SJCRH30 (cell line): ENCODE measurements around the gene SSX2IP. TPM values are rescaled to one million over a fixed set of nuclear protein-coding genes. Genes with fewer than 3 reads are reported as not detected.
"Not testable (repeated sequence)": the region's sequence is repeated elsewhere in the genome, so short reads cannot be mapped to it uniquely, and the experiment has no call there.

Experiments
- DNase-seq, 2 experiments: peaks; one replicate each; pipeline ENCODE4 v3.0.0-alpha.2; 2015 to 2020
- H3K27ac ChIP-seq: fragments of 250-450 bp; sonication (Bioruptor Pico); 2 replicates; pipeline ENCODE4 v1.5.1; 2020; ENCODE audit warnings: mild to moderate bottlenecking, moderate library complexity
- H3K27me3 ChIP-seq: fragments of 250-450 bp; sonication (Bioruptor Pico); 2 replicates; pipeline ENCODE4 v1.5.1; 2020; ENCODE audit warnings: mild to moderate bottlenecking, moderate library complexity
- H3K36me3 ChIP-seq: fragments of 250-450 bp; sonication (Bioruptor Pico); 2 replicates; pipeline ENCODE4 v1.5.1; 2020; ENCODE audit warnings: mild to moderate bottlenecking, moderate library complexity
- H3K4me1 ChIP-seq: fragments of 250-450 bp; sonication (Bioruptor Pico); 2 replicates; pipeline ENCODE4 v1.5.1; 2020; ENCODE audit warnings: mild to moderate bottlenecking, moderate library complexity
- H3K4me3 ChIP-seq: fragments of 250-450 bp; sonication (Bioruptor Pico); 2 replicates; pipeline ENCODE4 v1.5.1; 2020; ENCODE audit warnings: mild to moderate bottlenecking, moderate library complexity
- H3K9me3 ChIP-seq: fragments of 250-450 bp; sonication (Bioruptor Pico); replicated peaks from 2 replicates; pipeline ENCODE4 v1.5.1; 2020; ENCODE audit warnings: mild to moderate bottlenecking, moderate library complexity
- total RNA-seq: library from RNA; depleted of rRNA; stranded (reverse); fragments of >200 nt; shearing (Covaris generic); gene quantifications from 2 replicates; pipeline ENCODE4 v1.2.3, GENCODE V29; 2014; rRNA removed

SSX2IP gene, protein sequence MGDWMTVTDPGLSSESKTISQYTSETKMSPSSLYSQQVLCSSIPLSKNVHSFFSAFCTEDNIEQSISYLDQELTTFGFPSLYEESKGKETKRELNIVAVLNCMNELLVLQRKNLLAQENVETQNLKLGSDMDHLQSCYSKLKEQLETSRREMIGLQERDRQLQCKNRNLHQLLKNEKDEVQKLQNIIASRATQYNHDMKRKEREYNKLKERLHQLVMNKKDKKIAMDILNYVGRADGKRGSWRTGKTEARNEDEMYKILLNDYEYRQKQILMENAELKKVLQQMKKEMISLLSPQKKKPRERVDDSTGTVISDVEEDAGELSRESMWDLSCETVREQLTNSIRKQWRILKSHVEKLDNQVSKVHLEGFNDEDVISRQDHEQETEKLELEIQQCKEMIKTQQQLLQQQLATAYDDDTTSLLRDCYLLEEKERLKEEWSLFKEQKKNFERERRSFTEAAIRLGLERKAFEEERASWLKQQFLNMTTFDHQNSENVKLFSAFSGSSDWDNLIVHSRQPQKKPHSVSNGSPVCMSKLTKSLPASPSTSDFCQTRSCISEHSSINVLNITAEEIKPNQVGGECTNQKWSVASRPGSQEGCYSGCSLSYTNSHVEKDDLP
- 23.9 and 27.2 TPM in 2 replicates for total RNA-seq

GRCh38 chr1:84690397-84691121 lies at the start of gene SSX2IP:
Gene SSX2IP, minus strand, starts transcription at chr1:84690461. Its CDS starts 19,242 bp downstream, at chr1:84671219.
- peak; percentile 98 for DNase-seq
- Histone ChIP-seq H3K4me3 (peak within 1 kb of the TSS; percentile 65), H3K9me3 (no peaks in the 10 kb centered on the region), H3K4me1 (no peaks in the 10 kb centered on the region), H3K27me3 (no peaks in the 10 kb centered on the region), H3K36me3 (no peaks in the 10 kb centered on the region), H3K27ac (peak within 1 kb of the TSS; percentile 63)

DNA sequence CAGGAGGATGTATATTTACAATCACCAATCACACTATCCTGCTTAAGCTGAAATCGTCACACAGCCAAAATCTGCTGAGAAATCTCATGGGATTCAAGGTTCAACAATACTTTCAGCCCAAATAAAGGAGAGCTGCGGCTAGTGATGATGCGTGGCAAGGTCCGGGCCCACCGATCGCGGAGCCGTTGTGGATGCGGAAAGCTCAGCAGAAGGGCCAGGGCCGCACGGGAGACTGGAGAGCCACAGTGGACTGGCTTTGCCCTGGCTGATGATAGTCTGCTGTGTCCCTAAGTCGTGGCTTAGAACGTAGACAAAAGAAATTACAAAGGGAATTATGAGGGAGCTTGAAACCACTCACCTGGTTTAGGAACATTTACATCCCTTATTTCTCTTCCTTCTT lies 48.0 kb upstream of the SSX2IP start:
- H3K36me3 ChIP-seq = no peaks in the 10 kb centered on the region
- H3K4me1 ChIP-seq = no peaks in the 10 kb centered on the region
- no peak overlapping the region for H3K27ac ChIP-seq
- no peak overlapping the region for H3K4me3 ChIP-seq
- DNase-seq = no peak
- no peaks in the 10 kb centered on the region for H3K9me3 ChIP-seq
- H3K27me3 ChIP-seq = no peaks in the 10 kb centered on the region

DNA sequence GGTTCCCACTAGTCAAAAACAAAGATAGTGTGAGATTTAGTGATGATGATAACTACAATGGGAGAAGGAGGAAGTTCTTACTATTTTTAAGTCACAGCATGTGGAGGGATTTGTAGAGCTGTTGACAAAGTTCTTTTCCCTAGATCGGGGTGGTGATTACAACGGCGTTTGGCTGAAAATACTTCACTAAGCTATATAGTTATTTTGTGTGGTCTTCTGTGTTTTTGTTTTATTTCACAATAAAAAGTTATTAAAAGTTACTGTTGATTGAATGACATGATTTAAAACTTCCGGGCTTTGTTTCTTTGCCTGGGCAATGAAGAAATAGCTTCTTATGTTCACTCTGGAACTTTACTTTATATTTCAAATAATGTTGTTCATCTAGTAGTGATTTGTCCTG lies 47.3 kb upstream of the SSX2IP start:
- Histone ChIP-seq H3K9me3 (no peaks in the 10 kb centered on the region), H3K4me3 (no peak overlapping the region), H3K4me1 (no peaks in the 10 kb centered on the region), H3K27me3 (no peaks in the 10 kb centered on the region), H3K27ac (no peak overlapping the region), H3K36me3 (no peaks in the 10 kb centered on the region)
- no peak for DNase-seq

- DNase-seq = no peak
- no peaks in the 10 kb centered on the region for H3K4me1 ChIP-seq
- H3K27me3 ChIP-seq = no peaks in the 10 kb centered on the region
Observed at GRCh38 chr1:84736944-84737343, 46.7 kb upstream of the SSX2IP start.

DNA sequence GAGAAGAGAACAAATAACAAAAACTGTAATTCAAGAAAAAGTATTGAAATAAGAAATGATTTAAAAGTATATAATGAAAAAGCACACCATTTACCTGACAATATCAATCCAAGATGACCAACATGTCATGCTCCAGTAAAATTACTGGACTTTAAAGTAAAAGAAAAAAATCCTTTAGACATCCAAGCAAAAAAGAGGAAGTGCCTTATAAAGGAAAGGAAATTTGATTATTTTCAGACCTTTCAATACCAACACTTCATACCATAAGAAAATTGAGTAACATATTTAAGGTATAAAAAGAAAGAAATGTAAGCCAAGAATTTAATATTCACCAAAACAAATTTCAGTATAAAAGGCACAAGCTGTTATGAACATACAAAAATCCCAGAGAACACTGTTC lies 46.2 kb upstream of the SSX2IP start:
- Histone ChIP-seq H3K4me1 (no peaks in the 10 kb centered on the region), H3K27ac (no peak overlapping the region), H3K4me3 (no peak overlapping the region)

More at GRCh38 chr1:84736944-84737343, 46.7 kb upstream of the SSX2IP start:
- Histone ChIP-seq H3K4me3 (no peak overlapping the region), H3K36me3 (no peaks in the 10 kb centered on the region), H3K9me3 (no peaks in the 10 kb centered on the region), H3K27ac (no peak overlapping the region)

DNA sequence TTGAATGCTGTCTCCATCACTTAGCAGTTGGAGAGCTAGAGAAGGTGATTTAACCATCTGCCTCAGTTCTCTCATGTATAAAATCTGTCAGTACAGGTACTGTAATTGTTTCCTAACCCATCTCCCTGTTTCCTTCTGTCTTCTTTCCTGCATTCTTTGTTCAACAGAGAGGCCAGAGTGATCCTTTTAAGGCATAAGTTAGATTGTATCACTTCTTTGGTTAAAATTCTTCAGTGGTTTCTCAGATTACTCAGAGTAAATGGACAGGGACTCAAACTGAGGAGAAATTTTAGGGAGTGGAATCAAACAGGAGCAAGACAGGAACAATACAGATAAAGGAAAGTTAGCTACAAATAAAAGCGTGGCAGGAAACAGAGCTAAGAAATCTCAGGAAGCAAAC lies 45.2 kb upstream of the SSX2IP start:
- Histone ChIP-seq H3K27ac (no peak overlapping the region), H3K4me3 (no peak overlapping the region), H3K4me1 (no peaks in the 10 kb centered on the region), H3K36me3 (no peaks in the 10 kb centered on the region), H3K27me3 (no peaks in the 10 kb centered on the region), H3K9me3 (no peaks in the 10 kb centered on the region)
- DNase-seq = no peak

More for the DNA sequence above, 46.2 kb upstream of the SSX2IP start:
- no peak for DNase-seq
- Histone ChIP-seq H3K36me3 (no peaks in the 10 kb centered on the region), H3K9me3 (no peaks in the 10 kb centered on the region), H3K27me3 (no peaks in the 10 kb centered on the region)

DNA sequence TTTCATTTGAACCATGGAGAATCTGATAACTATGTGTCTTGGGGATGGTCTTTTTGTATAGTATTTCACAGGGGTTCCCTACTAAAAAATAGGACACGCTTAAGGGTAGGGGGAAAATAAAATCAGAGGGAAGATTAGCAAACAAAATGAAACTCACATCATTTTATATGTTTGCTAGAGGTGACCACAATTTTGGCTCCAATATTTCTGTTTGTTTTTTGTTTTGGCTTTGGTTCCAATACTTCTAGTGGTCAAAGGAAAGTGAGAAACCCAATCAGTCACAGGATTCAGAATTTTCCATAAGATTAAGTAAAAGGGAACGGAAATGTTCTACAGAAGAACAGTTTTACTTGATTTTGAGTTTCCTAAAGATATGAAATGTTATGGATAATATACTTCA lies 42.3 kb upstream of the SSX2IP start:
- no peak overlapping the region for H3K4me3 ChIP-seq
- H3K4me1 ChIP-seq = no peaks in the 10 kb centered on the region
- H3K27me3 ChIP-seq = no peaks in the 10 kb centered on the region
- H3K36me3 ChIP-seq = no peaks in the 10 kb centered on the region
- H3K9me3 ChIP-seq = no peaks in the 10 kb centered on the region
- DNase-seq = no peak
- no peak overlapping the region for H3K27ac ChIP-seq

DNA sequence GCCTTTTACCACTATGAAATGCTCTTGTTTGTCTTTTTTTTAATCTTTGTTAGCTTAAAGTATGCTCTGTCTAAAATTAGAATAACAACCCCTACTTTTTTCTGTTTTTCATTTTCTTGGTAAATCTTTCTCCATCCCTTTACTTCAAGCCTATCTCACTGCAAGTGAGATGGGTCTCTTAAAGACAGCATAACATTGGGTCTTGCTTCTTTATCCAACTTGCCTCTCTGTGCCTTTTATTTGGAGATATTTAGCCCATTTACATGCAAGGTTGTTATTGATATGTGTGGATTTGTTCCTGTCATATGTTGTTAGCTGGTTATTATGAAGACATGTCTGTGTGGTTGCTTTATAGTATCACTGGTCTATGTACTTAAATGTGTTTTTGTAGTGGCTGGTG lies 41.3 kb upstream of the SSX2IP start:
- no peak for DNase-seq
- Histone ChIP-seq H3K9me3 (no peaks in the 10 kb centered on the region), H3K27me3 (no peaks in the 10 kb centered on the region), H3K4me3 (no peak overlapping the region), H3K36me3 (no peaks in the 10 kb centered on the region), H3K4me1 (no peaks in the 10 kb centered on the region), H3K27ac (no peak overlapping the region)

GRCh38 chr1:84727711-84728110 lies 37.5 kb upstream of the SSX2IP start:
- not testable (repeated sequence) for H3K27ac ChIP-seq, H3K36me3 ChIP-seq, H3K27me3 ChIP-seq, H3K4me1 ChIP-seq, H3K4me3 ChIP-seq, DNase-seq, H3K9me3 ChIP-seq

- no peaks in the 10 kb centered on the region for H3K36me3 ChIP-seq
- no peaks in the 10 kb centered on the region for H3K9me3 ChIP-seq
- no peak for DNase-seq
- no peaks in the 10 kb centered on the region for H3K27me3 ChIP-seq
- H3K4me1 ChIP-seq = no peaks in the 10 kb centered on the region
- no peak overlapping the region for H3K27ac ChIP-seq
- no peak overlapping the region for H3K4me3 ChIP-seq
Observed at GRCh38 chr1:84726593-84727499, 36.6 kb upstream of the SSX2IP start.

GRCh38 chr1:84724128-84724860 lies 34.0 kb upstream of the SSX2IP start:
- Histone ChIP-seq H3K4me1 (no peaks in the 10 kb centered on the region), H3K27ac (no peak overlapping the region), H3K9me3 (no peaks in the 10 kb centered on the region), H3K27me3 (no peaks in the 10 kb centered on the region), H3K36me3 (no peaks in the 10 kb centered on the region), H3K4me3 (no peak overlapping the region)
- peak; percentile 16 to 51 for DNase-seq

DNA sequence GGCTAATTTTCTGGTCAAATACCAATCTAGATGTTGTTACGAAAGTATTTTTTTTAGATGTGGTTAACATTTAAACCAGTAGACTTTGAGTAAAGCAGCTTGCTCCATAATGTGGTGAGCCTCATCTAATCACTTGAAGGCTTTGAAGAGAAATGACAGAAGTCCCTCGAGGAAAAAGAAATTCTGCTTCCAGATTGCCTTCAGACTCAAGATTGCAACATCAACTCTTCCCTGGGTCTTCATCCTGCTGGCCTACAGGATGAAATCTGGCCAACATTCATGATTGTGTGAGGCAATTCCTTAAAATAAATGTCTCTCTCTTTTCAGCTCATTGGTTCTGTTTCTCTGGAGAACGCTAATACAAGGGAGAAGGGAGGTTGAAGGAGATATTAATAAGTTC lies 32.5 kb upstream of the SSX2IP start:
- H3K27me3 ChIP-seq = no peaks in the 10 kb centered on the region
- no peaks in the 10 kb centered on the region for H3K4me1 ChIP-seq
- H3K36me3 ChIP-seq = no peaks in the 10 kb centered on the region
- no peaks in the 10 kb centered on the region for H3K9me3 ChIP-seq
- H3K27ac ChIP-seq = no peak overlapping the region
- no peak for DNase-seq
- no peak overlapping the region for H3K4me3 ChIP-seq

DNA sequence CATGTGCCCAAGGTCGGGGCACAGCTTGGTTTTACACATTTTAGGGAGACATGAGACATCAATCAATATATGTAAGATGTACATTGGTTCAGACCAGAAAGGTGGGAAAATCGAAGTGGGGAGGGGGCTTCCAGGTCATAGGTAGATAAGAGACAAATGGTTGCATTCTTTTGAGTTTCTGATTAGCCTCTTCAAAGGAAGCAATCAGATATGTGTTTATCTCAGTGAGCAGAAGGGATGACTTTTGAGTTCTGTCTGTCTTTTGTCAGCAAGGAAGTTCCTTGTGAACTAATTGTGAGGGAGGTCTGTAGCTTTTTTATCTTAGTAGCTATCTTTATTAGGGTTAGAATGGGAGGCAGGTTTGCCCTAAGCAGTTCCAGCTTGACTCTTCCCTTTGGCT lies 31.6 kb upstream of the SSX2IP start:
- H3K9me3 ChIP-seq, DNase-seq, H3K36me3 ChIP-seq, H3K27me3 ChIP-seq, H3K4me1 ChIP-seq, H3K4me3 ChIP-seq, H3K27ac ChIP-seq: not testable (repeated sequence)

- no peak for DNase-seq
Observed at GRCh38 chr1:84721152-84721551, 30.9 kb upstream of the SSX2IP start.

More at GRCh38 chr1:84721152-84721551, 30.9 kb upstream of the SSX2IP start:
- no peak overlapping the region for H3K27ac ChIP-seq
- no peaks in the 10 kb centered on the region for H3K4me1 ChIP-seq
- H3K9me3 ChIP-seq = no peaks in the 10 kb centered on the region
- H3K4me3 ChIP-seq = no peak overlapping the region
- H3K27me3 ChIP-seq = no peaks in the 10 kb centered on the region
- no peaks in the 10 kb centered on the region for H3K36me3 ChIP-seq
